SK-N-MC (cell line): ENCODE data around the gene PRDM5.

Experiments
- EZH2 ChIP-seq: fragments of 200-600 bp; sonication (generic); IDR thresholded peaks from one replicate; pipeline ENCODE4 v1.6.1; 2017; ENCODE audit warnings: antibody characterized with exemption
- POLR2AphosphoS5 ChIP-seq: IDR thresholded peaks from 2 replicates; pipeline ENCODE4 v1.6.1; 2012; ENCODE audit warnings: mild to moderate bottlenecking, low read depth, low read length, borderline replicate concordance

DNA sequence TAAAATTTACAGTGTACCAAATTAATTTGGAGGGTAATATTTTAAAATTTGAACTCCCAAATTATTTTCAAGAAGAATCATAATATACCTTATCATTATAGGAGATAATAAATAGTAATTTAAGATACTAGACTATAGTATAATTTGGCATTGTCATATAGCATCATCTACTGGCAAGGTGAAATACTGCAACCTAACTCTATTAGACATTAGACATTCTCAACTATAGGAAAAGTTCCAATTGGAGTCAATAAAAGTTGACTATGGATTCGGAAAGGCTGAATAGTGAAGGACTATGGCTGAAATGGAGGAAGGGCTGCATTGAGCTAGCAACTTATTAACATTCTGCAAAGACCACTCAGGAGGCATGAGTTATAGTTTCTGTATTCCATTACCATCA is 113.0 kb downstream of the PRDM5 start:
- TF ChIP-seq EZH2 (no peak), POLR2AphosphoS5 (no peak)
